ENCODE results near the gene ZBTB26. TPM values are rescaled to one million over a fixed set of nuclear protein-coding genes. Genes with fewer than 3 reads are reported as not detected.

ZBTB26 gene
- total RNA-seq = 10 to 100 TPM in 1 of 2 donors, 1 to 10 TPM in 1; 6.0 to 11.3 TPM

GRCh38 chr9:122931226-122932121 is at the start of gene ZBTB26:
Gene ZBTB26 (minus strand): TSS chr9:122931512. CDS start chr9:122919934, 11,578 bp downstream.
- Mint-ChIP-seq H3K4me3 (no peak within 1 kb of the TSS), H3K9me3 (no peaks in the 10 kb centered on the region), H3K4me1 (peaks cover 13% of the 10 kb centered on the region), H3K27me3 (no peaks in the 10 kb centered on the region), H3K27ac (peak within 1 kb of the TSS; percentile 94), H3K36me3 (ENCODE audit: low read depth) (peaks cover 21% of the 10 kb centered on the region)
- peak; percentile 100 for ATAC-seq (replicated peaks)

GRCh38 chr9:122978601-122979000 is 47.3 kb upstream of the ZBTB26 start:
- Mint-ChIP-seq H3K27me3 (no peaks in the 10 kb centered on the region), H3K4me3 (no peak overlapping the region), H3K4me1 (peaks cover 10% of the 10 kb centered on the region)

GRCh38 chr9:122975196-122975595 is 43.9 kb upstream of the ZBTB26 start:
- H3K4me1 Mint-ChIP-seq = peaks cover 10% of the 10 kb centered on the region

More at GRCh38 chr9:122978601-122979000, 47.3 kb upstream of the ZBTB26 start:
- Mint-ChIP-seq H3K9me3 (no peaks in the 10 kb centered on the region), H3K36me3 (ENCODE audit: low read depth) (peaks cover 17% of the 10 kb centered on the region), H3K27ac (no peak overlapping the region)
- no peak for ATAC-seq (replicated peaks)

GRCh38 chr9:122961139-122961538 is 29.8 kb upstream of the ZBTB26 start:
- no peaks in the 10 kb centered on the region for H3K4me1 Mint-ChIP-seq
- H3K4me3 Mint-ChIP-seq = no peak overlapping the region
- no peak overlapping the region for H3K27ac Mint-ChIP-seq
- peaks cover 83% of the 10 kb centered on the region for H3K36me3 Mint-ChIP-seq (ENCODE audit: low read depth)
- no peaks in the 10 kb centered on the region for H3K9me3 Mint-ChIP-seq
- ATAC-seq (replicated peaks) = no peak
- H3K27me3 Mint-ChIP-seq = no peaks in the 10 kb centered on the region

More at GRCh38 chr9:122975196-122975595, 43.9 kb upstream of the ZBTB26 start:
- peaks cover 44% of the 10 kb centered on the region for H3K36me3 Mint-ChIP-seq (ENCODE audit: low read depth)
- no peak overlapping the region for H3K4me3 Mint-ChIP-seq
- no peaks in the 10 kb centered on the region for H3K9me3 Mint-ChIP-seq
- no peak overlapping the region for H3K27ac Mint-ChIP-seq
- no peaks in the 10 kb centered on the region for H3K27me3 Mint-ChIP-seq
- ATAC-seq (replicated peaks) = no peak

- Mint-ChIP-seq H3K27me3 (no peaks in the 10 kb centered on the region), H3K9me3 (no peaks in the 10 kb centered on the region), H3K4me3 (no peak overlapping the region), H3K27ac (no peak overlapping the region), H3K36me3 (ENCODE audit: low read depth) (peaks cover 47% of the 10 kb centered on the region), H3K4me1 (peaks cover 6% of the 10 kb centered on the region)
- ATAC-seq (replicated peaks) = no peak
Measured at GRCh38 chr9:122955961-122956360, 24.6 kb upstream of the ZBTB26 start.

GRCh38 chr9:122954253-122954691 is 23.0 kb upstream of the ZBTB26 start:
- H3K4me3 Mint-ChIP-seq = no peak overlapping the region
- no peaks in the 10 kb centered on the region for H3K9me3 Mint-ChIP-seq
- no peak for ATAC-seq (replicated peaks)
- H3K4me1 Mint-ChIP-seq = peaks cover 6% of the 10 kb centered on the region
- H3K36me3 Mint-ChIP-seq (ENCODE audit: low read depth) = peaks cover 30% of the 10 kb centered on the region
- no peaks in the 10 kb centered on the region for H3K27me3 Mint-ChIP-seq
- H3K27ac Mint-ChIP-seq = no peak overlapping the region

GRCh38 chr9:122951056-122951455 is 19.7 kb upstream of the ZBTB26 start:
- no peaks in the 10 kb centered on the region for H3K9me3 Mint-ChIP-seq
- H3K27ac Mint-ChIP-seq = no peak overlapping the region
- H3K4me3 Mint-ChIP-seq = no peak overlapping the region
- peaks cover 5% of the 10 kb centered on the region for H3K36me3 Mint-ChIP-seq (ENCODE audit: low read depth)
- peaks cover 26% of the 10 kb centered on the region for H3K4me1 Mint-ChIP-seq
- no peaks in the 10 kb centered on the region for H3K27me3 Mint-ChIP-seq
- no peak for ATAC-seq (replicated peaks)

GRCh38 chr9:122950263-122950662 is 19.0 kb upstream of the ZBTB26 start:
- H3K4me1 Mint-ChIP-seq = peaks cover 33% of the 10 kb centered on the region
- no peak overlapping the region for H3K27ac Mint-ChIP-seq
- H3K36me3 Mint-ChIP-seq (ENCODE audit: low read depth) = peaks cover 5% of the 10 kb centered on the region
- no peaks in the 10 kb centered on the region for H3K9me3 Mint-ChIP-seq
- H3K27me3 Mint-ChIP-seq = no peaks in the 10 kb centered on the region
- H3K4me3 Mint-ChIP-seq = no peak overlapping the region
- no peak for ATAC-seq (replicated peaks)

- peaks cover 5% of the 10 kb centered on the region for H3K36me3 Mint-ChIP-seq (ENCODE audit: low read depth)
- H3K4me3 Mint-ChIP-seq = no peak overlapping the region
- no peaks in the 10 kb centered on the region for H3K9me3 Mint-ChIP-seq
- ATAC-seq (replicated peaks) = no peak
- H3K27ac Mint-ChIP-seq = no peak overlapping the region
- peaks cover 35% of the 10 kb centered on the region for H3K4me1 Mint-ChIP-seq
- no peaks in the 10 kb centered on the region for H3K27me3 Mint-ChIP-seq
Measured at GRCh38 chr9:122949696-122950095, 18.4 kb upstream of the ZBTB26 start.

- peaks cover 29% of the 10 kb centered on the region for H3K4me1 Mint-ChIP-seq
- H3K27ac Mint-ChIP-seq = peak overlapping the region; percentile 12
- H3K36me3 Mint-ChIP-seq (ENCODE audit: low read depth) = peaks cover 5% of the 10 kb centered on the region
- ATAC-seq (replicated peaks) = peak; percentile 95
- no peaks in the 10 kb centered on the region for H3K27me3 Mint-ChIP-seq
- no peaks in the 10 kb centered on the region for H3K9me3 Mint-ChIP-seq
- H3K4me3 Mint-ChIP-seq = peak overlapping the region; percentile 44
Measured at GRCh38 chr9:122948313-122948712, 17.0 kb upstream of the ZBTB26 start.

- Mint-ChIP-seq H3K36me3 (ENCODE audit: low read depth) (peaks cover 10% of the 10 kb centered on the region), H3K4me1 (peaks cover 35% of the 10 kb centered on the region), H3K27ac (no peak overlapping the region), H3K4me3 (peak overlapping the region; percentile 44), H3K9me3 (no peaks in the 10 kb centered on the region), H3K27me3 (no peaks in the 10 kb centered on the region)
- ATAC-seq (replicated peaks) = no peak
Measured at GRCh38 chr9:122946461-122947005, 15.2 kb upstream of the ZBTB26 start.

GRCh38 chr9:122944960-122945888 is 13.9 kb upstream of the ZBTB26 start:
- Mint-ChIP-seq H3K27me3 (no peaks in the 10 kb centered on the region), H3K27ac (no peak overlapping the region), H3K36me3 (ENCODE audit: low read depth) (peaks cover 13% of the 10 kb centered on the region), H3K9me3 (no peaks in the 10 kb centered on the region), H3K4me3 (no peak overlapping the region), H3K4me1 (peaks cover 36% of the 10 kb centered on the region)
- no peak for ATAC-seq (replicated peaks)

- H3K9me3 Mint-ChIP-seq = no peaks in the 10 kb centered on the region
- peak overlapping the region; percentile 96 for H3K27ac Mint-ChIP-seq
- no peak for ATAC-seq (replicated peaks)
- peaks cover 32% of the 10 kb centered on the region for H3K36me3 Mint-ChIP-seq (ENCODE audit: low read depth)
- peaks cover 16% of the 10 kb centered on the region for H3K4me1 Mint-ChIP-seq
- no peaks in the 10 kb centered on the region for H3K27me3 Mint-ChIP-seq
- peak overlapping the region; percentile 97 for H3K4me3 Mint-ChIP-seq
Measured at GRCh38 chr9:122941582-122942234, 10.4 kb upstream of the ZBTB26 start.

Measured in activated T-helper 17 cell treated with anti-CD3 and anti-CD28 coated beads, Interleukin-2, amount 50 U/mL, for 72 hours (primary cell).